GM08714 (cell line): Measurements from ENCODE around the gene NCK2.

ENCODE experiments used
- H3K4me3 ChIP-seq: fragments of 200-500 bp; sonication (Bioruptor generic); 2 replicates; pipeline ENCODE4 v1.5.1; 2014; ENCODE audit warnings: mild to moderate bottlenecking, low read length, inconsistent platforms
- ZNF274 ChIP-seq: IDR thresholded peaks from 2 replicates; pipeline ENCODE4 v1.6.1; 2012; ENCODE audit warnings: mild to moderate bottlenecking, low read depth, low read length

NCK2 gene

GRCh38 chr2:105744091-105744908, 412 bp upstream of the NCK2 start:
- H3K4me3 ChIP-seq: peak overlapping the region; percentile 72
- no peak for TF ChIP-seq ZNF274

GRCh38 chr2:105746177-105747080, 1.7 kb downstream of the NCK2 start:
- peak overlapping the region; percentile 92 for H3K4me3 ChIP-seq
- no peak for TF ChIP-seq ZNF274

DNA sequence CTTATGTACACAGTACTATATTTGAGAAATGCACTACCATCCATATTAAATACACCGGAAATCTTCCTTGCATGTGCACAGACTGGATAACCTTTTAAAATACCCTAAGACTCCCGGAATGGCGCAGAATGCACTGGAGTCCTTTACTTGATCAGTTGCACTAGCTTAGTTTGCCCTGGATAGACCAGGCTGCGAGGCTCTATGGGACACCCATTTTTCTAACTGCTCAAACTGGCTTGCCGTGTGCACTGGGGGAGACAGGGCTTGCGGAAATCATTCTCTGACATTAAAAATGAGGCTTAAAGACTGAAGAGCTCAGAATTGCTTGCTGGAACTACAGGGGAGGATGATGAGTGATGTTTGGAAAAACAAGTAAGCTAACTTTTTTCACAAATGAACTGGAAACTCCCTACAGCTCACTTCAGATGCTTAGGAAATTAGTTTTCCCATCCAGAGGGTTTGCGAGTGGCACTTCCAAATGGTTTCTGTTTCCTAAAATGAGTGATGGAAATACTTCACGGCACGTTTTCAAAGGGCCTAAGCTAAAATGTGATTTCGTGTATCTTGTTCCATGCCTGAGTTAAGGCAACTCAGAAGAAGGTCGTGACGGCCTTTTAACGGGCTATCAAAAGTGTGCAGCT, 2.7 kb downstream of the NCK2 start:
- H3K4me3 ChIP-seq: peak overlapping the region; percentile 92; the same call in 1 of the 2 replicates
- TF ChIP-seq ZNF274: no peak

DNA sequence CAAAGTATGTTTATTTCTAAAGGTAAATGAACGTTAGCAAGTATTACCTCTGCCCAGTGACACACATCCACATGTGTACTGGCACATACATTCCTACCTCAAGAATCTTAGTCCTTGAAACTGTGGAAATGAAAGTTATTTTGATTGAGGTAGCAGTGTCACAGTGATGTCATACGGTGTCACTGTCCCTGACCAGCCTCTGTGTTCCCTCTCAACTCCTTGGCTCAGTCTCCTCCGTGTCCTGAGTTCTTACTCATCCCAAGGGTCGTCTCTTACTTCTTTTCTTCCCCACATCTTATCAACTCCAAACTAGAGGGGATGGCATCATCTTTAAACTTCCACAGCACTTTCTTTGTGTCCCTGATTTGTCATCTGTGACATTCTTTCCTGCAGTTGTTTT, 3.3 kb downstream of the NCK2 start:
- H3K4me3 ChIP-seq: no peak overlapping the region
- no peak for TF ChIP-seq ZNF274

- no peak overlapping the region for H3K4me3 ChIP-seq
- no peak for TF ChIP-seq ZNF274
Observed at GRCh38 chr2:105748566-105748965, 3.9 kb downstream of the NCK2 start.

- TF ChIP-seq ZNF274: no peak
- no peak overlapping the region for H3K4me3 ChIP-seq
Observed at GRCh38 chr2:105749583-105750400, 5.1 kb downstream of the NCK2 start.

DNA sequence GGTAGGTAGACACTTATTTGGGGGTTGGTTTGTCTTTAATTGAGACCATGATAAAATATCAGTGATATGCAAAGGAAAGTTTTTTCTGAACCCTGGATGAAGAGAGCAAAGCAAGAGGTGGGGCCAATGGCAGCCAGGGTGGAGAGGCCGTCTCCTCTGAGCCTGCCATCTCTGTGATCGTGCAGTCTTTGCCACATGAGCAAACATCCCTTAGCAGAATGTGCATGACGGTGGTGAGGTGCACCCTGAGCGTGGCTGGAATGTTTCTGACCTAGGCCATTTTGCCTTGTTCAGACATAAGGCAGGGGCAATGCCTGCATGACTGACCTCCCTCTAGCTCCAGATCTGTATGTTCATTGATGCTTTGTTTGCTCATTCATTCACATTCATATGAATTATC, 6.0 kb downstream of the NCK2 start:
- TF ChIP-seq ZNF274: no peak
- H3K4me3 ChIP-seq: no peak overlapping the region

DNA sequence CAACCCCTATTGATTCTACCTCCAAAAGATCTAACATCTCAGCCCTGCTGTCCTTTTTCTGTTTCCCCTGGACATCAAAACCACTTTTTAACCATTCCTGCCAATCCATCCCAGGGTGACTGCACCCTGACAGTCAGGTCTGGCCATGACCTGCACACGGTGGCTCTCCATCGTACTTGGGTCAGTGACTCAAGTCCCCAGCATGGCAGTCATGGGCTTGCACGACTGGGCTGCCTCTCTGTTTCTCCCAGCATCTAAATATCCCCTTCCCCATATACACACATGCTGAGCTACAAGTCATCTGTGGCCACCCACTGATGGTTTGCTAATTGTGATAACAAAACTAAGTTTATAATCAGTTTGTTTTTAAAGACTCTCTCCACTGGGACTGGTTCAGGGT, 6.6 kb downstream of the NCK2 start:
- no peak for TF ChIP-seq ZNF274
- no peak overlapping the region for H3K4me3 ChIP-seq

DNA sequence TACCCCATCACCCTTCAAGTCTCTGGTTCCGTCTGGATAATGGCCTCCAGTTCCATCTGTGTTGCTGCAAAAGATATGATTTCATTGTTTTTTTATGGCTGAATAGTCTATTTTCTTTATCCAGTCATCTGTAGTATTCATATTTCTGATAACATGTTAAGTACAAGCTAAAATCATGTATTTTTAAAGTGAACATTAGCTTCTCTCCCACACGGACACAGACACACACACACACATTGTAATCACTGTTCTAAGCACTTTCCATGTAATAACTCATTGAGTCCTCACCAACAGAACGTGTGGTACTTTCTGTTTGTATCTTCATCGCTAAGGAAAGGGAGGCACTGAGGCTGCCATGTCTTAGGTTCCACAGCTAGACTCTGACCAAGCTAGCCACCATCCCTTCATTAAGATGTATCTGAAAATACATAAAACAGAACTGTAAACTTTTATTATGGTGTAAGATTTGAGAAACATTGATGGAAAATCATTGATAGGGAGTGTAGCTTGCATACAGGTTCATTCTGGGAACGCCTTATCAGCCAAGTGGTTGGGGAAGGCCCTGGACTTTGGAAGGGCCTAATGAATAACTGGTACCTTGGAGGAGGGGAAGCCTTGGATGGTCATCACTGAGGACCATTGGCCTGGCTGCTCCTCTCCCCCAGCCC, 8.1 kb downstream of the NCK2 start:
- H3K4me3 ChIP-seq: no peak overlapping the region
- no peak for TF ChIP-seq ZNF274

DNA sequence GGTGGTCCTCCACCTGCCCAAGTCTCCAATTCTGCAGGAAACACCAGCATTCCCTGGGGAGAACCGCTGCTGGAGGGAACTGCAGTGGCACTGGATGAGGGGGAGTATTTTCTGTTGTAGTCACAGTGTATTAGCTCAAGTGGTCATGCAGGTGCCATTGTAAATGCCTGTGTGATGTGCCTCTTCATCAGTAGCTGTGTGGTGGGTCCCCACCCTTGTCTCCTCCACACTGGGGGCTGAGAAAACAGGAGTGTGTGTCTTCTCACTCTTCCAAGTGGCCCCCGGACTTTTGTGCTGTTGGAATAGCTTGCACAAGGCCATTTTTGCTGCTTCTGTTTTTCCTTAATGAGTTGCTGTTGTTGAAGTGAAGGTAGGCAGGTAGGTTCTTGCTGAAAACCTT, 8.7 kb downstream of the NCK2 start:
- H3K4me3 ChIP-seq: no peak overlapping the region
- no peak for TF ChIP-seq ZNF274

DNA sequence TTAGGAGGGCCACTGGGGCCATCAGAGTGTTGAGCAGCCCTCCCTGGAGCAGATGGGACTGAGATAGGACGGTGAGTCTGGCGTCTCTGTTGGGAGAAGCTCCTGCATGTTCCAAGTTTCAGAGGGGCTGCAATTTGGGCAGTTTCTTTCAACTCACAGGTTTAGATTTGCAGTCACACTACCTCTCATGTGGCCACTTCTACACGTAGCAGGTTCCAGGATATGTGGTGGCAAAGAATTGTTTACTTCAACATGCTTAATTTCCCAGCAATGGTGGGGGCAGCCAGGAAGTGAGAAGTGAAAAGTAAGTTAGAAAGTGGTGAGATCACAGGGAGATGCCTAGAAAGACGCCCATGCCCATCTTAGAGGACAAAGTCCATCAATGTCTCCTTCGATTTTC, 9.3 kb downstream of the NCK2 start:
- no peak overlapping the region for H3K4me3 ChIP-seq
- no peak for TF ChIP-seq ZNF274

GRCh38 chr2:105754994-105755393, 10.3 kb downstream of the NCK2 start:
- peak overlapping the region; percentile 47; the same call in 1 of the 2 replicates for H3K4me3 ChIP-seq
- TF ChIP-seq ZNF274: no peak

DNA sequence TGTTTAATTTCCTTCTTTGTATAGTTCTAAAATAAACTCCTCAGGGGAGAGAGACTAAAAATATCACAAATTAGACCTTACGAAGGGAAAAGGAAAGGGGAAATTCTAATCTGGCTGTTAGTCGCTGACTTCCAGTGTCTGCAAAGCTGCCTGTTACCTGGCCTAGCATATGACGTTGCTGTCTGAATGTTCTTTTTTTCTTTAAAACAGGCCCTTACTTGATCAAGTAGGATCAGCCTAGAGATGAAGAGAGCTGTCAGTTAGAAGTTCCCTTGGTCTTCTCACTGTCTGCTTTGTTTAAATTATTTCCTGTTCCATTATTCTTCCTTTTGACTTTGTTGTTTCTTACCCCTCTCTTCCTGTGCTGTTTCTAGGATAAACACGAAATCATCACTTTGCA, 11.2 kb downstream of the NCK2 start:
- TF ChIP-seq ZNF274: no peak
- no peak overlapping the region for H3K4me3 ChIP-seq
